ENCODE data around the gene TTLL13. TPM values are rescaled to one million over a fixed set of nuclear protein-coding genes. Genes with fewer than 3 reads are reported as not detected.

The TTLL13 gene
- total and polyA plus RNA-seq, 9 of the 15 experiments (the other 6 are each of a cell fraction or from before 2014, with no cell fraction given): 0.05 to 0.24 (median 0.11) TPM; not detected in 1

DNA sequence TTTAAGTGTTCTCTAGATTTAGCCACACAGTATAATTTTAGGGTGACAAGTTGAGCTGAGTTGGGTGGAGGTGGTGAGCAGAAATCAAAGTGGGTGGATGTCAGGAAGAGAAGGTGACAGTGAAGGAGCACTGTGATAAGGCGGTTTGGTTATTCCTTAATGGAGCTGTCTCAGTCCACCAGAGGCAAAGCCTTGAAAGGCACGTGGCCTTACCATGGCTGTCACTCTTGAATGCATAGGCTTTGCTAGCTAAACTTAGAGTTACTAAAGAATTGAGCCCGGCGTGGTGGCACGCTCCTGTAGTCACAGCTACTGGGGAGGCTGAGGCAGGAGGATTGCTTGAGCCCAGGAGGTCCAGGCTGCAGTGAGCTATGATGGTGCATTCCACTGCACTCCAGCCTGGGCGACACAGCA is 560 bp upstream of the TTLL13 start (continued):
- TF ChIP-seq, protein P1, sequence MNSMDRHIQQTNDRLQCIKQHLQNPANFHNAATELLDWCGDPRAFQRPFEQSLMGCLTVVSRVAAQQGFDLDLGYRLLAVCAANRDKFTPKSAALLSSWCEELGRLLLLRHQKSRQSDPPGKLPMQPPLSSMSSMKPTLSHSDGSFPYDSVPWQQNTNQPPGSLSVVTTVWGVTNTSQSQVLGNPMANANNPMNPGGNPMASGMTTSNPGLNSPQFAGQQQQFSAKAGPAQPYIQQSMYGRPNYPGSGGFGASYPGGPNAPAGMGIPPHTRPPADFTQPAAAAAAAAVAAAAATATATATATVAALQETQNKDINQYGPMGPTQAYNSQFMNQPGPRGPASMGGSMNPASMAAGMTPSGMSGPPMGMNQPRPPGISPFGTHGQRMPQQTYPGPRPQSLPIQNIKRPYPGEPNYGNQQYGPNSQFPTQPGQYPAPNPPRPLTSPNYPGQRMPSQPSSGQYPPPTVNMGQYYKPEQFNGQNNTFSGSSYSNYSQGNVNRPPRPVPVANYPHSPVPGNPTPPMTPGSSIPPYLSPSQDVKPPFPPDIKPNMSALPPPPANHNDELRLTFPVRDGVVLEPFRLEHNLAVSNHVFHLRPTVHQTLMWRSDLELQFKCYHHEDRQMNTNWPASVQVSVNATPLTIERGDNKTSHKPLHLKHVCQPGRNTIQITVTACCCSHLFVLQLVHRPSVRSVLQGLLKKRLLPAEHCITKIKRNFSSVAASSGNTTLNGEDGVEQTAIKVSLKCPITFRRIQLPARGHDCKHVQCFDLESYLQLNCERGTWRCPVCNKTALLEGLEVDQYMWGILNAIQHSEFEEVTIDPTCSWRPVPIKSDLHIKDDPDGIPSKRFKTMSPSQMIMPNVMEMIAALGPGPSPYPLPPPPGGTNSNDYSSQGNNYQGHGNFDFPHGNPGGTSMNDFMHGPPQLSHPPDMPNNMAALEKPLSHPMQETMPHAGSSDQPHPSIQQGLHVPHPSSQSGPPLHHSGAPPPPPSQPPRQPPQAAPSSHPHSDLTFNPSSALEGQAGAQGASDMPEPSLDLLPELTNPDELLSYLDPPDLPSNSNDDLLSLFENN (IDR thresholded peaks at IDR 0.05; ENCODE audit: low read depth in 2 of 2, low read length in 2 of 2): no peak
- no peak for TF ChIP-seq ZBTB7A (IDR thresholded peaks at IDR 0.05; ENCODE audit: borderline replicate concordance, control insufficient read depth, low read depth, low read length)
- TF ChIP-seq, protein P2, sequence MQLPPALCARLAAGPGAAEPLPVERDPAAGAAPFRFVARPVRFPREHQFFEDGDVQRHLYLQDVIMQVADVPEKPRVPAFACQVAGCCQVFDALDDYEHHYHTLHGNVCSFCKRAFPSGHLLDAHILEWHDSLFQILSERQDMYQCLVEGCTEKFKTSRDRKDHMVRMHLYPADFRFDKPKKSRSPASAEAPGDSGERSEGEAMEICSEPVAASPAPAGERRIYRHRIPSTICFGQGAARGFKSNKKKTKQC (CRISPR knock-in tag; IDR thresholded peaks at IDR 0.05): 0 out of 2 replicates have a peak, but pooled peaks have one; percentile 0
- 0 out of 2 replicates have a peak, but pooled peaks have one; percentile 26 for TF ChIP-seq CC2D1A (IDR thresholded peaks at IDR 0.05)
- TF ChIP-seq MTF1 (CRISPR knock-in tag; IDR thresholded peaks at IDR 0.05; ENCODE audit: borderline replicate concordance): peak; percentile 37; the same call in 1 of the 2 replicates
- no peak for TF ChIP-seq RFX7 (CRISPR knock-in tag; IDR thresholded peaks at IDR 0.05)
- TF ChIP-seq ADNP (tag; IDR thresholded peaks at IDR 0.05): no peak

Measured in K562 (cell line).